H1 (cell line): Measurements from ENCODE around the gene MAP4. TPM values are rescaled to one million over a fixed set of nuclear protein-coding genes. Genes with fewer than 3 reads are reported as not detected.

Source experiments
- RAD21 ChIP-seq, 2 experiments: IDR thresholded peaks in 1 of 2; conservative IDR thresholded peaks in 1 of 2; 2 replicates each; pipeline ENCODE4 v1.6.1; 2011; ENCODE audit warnings: low read depth in 2 of 2, low read length in 2 of 2, improper control_type of control experiment in 1 of 2, inconsistent platforms in 1 of 2, mild to moderate bottlenecking in 1 of 2, moderate library complexity in 1 of 2
- SIN3A ChIP-seq, 2 experiments: IDR thresholded peaks in 1 of 2; conservative IDR thresholded peaks in 1 of 2; 2 replicates each; pipeline ENCODE4 v1.6.1; 2011 to 2012; ENCODE audit warnings: low read length in 2 of 2, improper control_type of control experiment in 1 of 2, low read depth in 1 of 2, mild to moderate bottlenecking in 1 of 2
- SP1 ChIP-seq: IDR thresholded peaks from 2 replicates; pipeline ENCODE4 v1.6.1; 2011; ENCODE audit warnings: low read depth, low read length
- polyA plus RNA-seq, 7 experiments: library from polyadenylated mRNA; depleted of rRNA in 3 of 7; stranded (reverse) in 5 of 7; unstranded in 2 of 7; fragments of >200 nt in 5 of 7; fragments of 200-250 nt in 2 of 7; gene quantifications; 1 replicate in 5 of 7; 2 replicates in 1 of 7; 4 replicates in 1 of 7; pipeline versions ENCODE4 v1.2.1 to v1.2.3, GENCODE V29; 2011 to 2013; ENCODE audit warnings: missing spikeins in 2 of 7, mixed read lengths in 2 of 7
- total RNA-seq: library from RNA; stranded (reverse); fragmentation: NEBNext Ultra II Directional; extraction: Animal tissue kit (Norgen Biotek cat#: 25700); gene quantifications from 2 replicates; pipeline ENCODE4 v1.2.1, GENCODE V29; 2021
- TF ChIP-seq, protein P1 (sequence below): fragments of 300-600 bp; sonication (generic); IDR thresholded peaks from 2 replicates; pipeline ENCODE4 v1.7.1; 2012; ENCODE audit warnings: low read length, moderate library complexity, mild to moderate bottlenecking, inconsistent platforms; ENCODE audit not compliant: insufficient replicate concordance

MAP4 gene
- total and polyA plus RNA-seq, 2 of the 8 experiments (the other 6 are each of a cell fraction or from before 2014, with no cell fraction given) = 67.0 to 179 TPM

DNA sequence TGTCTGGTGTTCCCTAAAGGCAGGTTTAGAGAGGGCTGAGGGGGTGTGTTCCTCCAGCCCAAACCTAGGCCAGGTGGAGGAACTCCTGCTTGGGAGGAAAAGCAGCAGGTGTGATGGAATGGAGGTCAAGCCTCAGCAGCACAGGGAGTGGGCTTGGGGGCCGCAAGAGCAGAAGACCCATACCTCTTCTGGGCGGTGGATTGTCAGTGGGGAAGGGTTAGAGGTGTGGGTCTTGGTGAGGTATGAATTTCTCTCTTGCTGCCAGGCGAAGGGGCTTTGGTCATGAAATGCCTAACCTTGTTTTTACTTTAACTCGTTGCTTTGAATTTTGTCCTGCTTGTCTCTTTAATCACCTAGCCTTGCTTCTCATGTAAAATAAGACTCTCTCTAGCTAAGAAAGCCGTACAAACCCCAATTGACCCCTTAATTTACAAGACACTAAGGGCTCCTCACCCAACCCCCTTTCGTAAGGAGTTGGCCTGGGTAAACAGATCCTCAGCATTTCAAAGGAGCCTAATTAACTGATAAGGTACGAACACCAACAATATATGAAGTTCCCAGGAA lies 174.3 kb downstream of the MAP4 start (continued):
- TF ChIP-seq, protein P1, sequence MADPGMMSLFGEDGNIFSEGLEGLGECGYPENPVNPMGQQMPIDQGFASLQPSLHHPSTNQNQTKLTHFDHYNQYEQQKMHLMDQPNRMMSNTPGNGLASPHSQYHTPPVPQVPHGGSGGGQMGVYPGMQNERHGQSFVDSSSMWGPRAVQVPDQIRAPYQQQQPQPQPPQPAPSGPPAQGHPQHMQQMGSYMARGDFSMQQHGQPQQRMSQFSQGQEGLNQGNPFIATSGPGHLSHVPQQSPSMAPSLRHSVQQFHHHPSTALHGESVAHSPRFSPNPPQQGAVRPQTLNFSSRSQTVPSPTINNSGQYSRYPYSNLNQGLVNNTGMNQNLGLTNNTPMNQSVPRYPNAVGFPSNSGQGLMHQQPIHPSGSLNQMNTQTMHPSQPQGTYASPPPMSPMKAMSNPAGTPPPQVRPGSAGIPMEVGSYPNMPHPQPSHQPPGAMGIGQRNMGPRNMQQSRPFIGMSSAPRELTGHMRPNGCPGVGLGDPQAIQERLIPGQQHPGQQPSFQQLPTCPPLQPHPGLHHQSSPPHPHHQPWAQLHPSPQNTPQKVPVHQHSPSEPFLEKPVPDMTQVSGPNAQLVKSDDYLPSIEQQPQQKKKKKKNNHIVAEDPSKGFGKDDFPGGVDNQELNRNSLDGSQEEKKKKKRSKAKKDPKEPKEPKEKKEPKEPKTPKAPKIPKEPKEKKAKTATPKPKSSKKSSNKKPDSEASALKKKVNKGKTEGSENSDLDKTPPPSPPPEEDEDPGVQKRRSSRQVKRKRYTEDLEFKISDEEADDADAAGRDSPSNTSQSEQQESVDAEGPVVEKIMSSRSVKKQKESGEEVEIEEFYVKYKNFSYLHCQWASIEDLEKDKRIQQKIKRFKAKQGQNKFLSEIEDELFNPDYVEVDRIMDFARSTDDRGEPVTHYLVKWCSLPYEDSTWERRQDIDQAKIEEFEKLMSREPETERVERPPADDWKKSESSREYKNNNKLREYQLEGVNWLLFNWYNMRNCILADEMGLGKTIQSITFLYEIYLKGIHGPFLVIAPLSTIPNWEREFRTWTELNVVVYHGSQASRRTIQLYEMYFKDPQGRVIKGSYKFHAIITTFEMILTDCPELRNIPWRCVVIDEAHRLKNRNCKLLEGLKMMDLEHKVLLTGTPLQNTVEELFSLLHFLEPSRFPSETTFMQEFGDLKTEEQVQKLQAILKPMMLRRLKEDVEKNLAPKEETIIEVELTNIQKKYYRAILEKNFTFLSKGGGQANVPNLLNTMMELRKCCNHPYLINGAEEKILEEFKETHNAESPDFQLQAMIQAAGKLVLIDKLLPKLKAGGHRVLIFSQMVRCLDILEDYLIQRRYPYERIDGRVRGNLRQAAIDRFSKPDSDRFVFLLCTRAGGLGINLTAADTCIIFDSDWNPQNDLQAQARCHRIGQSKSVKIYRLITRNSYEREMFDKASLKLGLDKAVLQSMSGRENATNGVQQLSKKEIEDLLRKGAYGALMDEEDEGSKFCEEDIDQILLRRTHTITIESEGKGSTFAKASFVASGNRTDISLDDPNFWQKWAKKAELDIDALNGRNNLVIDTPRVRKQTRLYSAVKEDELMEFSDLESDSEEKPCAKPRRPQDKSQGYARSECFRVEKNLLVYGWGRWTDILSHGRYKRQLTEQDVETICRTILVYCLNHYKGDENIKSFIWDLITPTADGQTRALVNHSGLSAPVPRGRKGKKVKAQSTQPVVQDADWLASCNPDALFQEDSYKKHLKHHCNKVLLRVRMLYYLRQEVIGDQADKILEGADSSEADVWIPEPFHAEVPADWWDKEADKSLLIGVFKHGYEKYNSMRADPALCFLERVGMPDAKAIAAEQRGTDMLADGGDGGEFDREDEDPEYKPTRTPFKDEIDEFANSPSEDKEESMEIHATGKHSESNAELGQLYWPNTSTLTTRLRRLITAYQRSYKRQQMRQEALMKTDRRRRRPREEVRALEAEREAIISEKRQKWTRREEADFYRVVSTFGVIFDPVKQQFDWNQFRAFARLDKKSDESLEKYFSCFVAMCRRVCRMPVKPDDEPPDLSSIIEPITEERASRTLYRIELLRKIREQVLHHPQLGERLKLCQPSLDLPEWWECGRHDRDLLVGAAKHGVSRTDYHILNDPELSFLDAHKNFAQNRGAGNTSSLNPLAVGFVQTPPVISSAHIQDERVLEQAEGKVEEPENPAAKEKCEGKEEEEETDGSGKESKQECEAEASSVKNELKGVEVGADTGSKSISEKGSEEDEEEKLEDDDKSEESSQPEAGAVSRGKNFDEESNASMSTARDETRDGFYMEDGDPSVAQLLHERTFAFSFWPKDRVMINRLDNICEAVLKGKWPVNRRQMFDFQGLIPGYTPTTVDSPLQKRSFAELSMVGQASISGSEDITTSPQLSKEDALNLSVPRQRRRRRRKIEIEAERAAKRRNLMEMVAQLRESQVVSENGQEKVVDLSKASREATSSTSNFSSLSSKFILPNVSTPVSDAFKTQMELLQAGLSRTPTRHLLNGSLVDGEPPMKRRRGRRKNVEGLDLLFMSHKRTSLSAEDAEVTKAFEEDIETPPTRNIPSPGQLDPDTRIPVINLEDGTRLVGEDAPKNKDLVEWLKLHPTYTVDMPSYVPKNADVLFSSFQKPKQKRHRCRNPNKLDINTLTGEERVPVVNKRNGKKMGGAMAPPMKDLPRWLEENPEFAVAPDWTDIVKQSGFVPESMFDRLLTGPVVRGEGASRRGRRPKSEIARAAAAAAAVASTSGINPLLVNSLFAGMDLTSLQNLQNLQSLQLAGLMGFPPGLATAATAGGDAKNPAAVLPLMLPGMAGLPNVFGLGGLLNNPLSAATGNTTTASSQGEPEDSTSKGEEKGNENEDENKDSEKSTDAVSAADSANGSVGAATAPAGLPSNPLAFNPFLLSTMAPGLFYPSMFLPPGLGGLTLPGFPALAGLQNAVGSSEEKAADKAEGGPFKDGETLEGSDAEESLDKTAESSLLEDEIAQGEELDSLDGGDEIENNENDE = peak; percentile 64
- TF ChIP-seq RAD21 (IDR thresholded peaks at IDR 0.05 in 1 of 2, conservative IDR thresholded peaks at IDR 0.05 in 1 of 2; ENCODE audit: low read depth in 2 of 2, low read length in 2 of 2) = no peak
- 0 out of 2 replicates have a peak, but pooled peaks have one; percentile 32 for TF ChIP-seq SP1
- TF ChIP-seq SIN3A (conservative IDR thresholded peaks at IDR 0.05 in 1 of 2, IDR thresholded peaks at IDR 0.05 in 1 of 2; ENCODE audit: low read depth in 1 of 2, low read length in 2 of 2) = 0 out of 4 replicates have a peak, but pooled peaks of 1 of the 2 experiments have one; percentile 30
- TF ChIP-seq, all 59 proteins: peak for 5
